GM18907 (cell line): ENCODE data around the gene PLPPR3.

Source experiments
- ATAC-seq: cut with Tn5 transposase; IDR thresholded peaks from one replicate; pipeline ENCODE4 v1.9.1; 2021; ENCODE audit warnings: mild to moderate bottlenecking, moderate library complexity; ENCODE audit not compliant: unreplicated experiment

Gene PLPPR3

GRCh38 chr19:778910-779653 is 42.7 kb downstream of the PLPPR3 start:
- no peak for ATAC-seq

- no peak for ATAC-seq
Observed at GRCh38 chr19:776549-776948, 45.2 kb downstream of the PLPPR3 start.

GRCh38 chr19:772730-773436 is 48.9 kb downstream of the PLPPR3 start:
- no peak for ATAC-seq

GRCh38 chr19:772063-772462 is 49.7 kb downstream of the PLPPR3 start:
- ATAC-seq = no peak

GRCh38 chr19:771332-771785 is 50.4 kb downstream of the PLPPR3 start:
- no peak for ATAC-seq

- ATAC-seq = no peak
Observed at GRCh38 chr19:769616-770015, 52.1 kb downstream of the PLPPR3 start.

- ATAC-seq = no peak
Observed at GRCh38 chr19:768424-768823, 53.3 kb downstream of the PLPPR3 start.

GRCh38 chr19:765179-765738 is 56.5 kb downstream of the PLPPR3 start:
- no peak for ATAC-seq

- ATAC-seq = no peak
Observed at GRCh38 chr19:764301-764700, 57.5 kb downstream of the PLPPR3 start.

- no peak for ATAC-seq
Observed at GRCh38 chr19:763869-764268, 57.9 kb downstream of the PLPPR3 start.

GRCh38 chr19:763181-763580 is 58.6 kb downstream of the PLPPR3 start:
- ATAC-seq = no peak
